Activated CD4-positive, alpha-beta T cell treated with anti-CD3 and anti-CD28 coated beads, Interleukin-2, amount 10 ng/mL, durations not matched to agents 24 days and 14 days (primary cell): Measurements from ENCODE around the gene ATP6V1D. TPM values are rescaled to one million over a fixed set of nuclear protein-coding genes. Genes with fewer than 3 reads are reported as not detected.
A peak's percentile ranks its signal among the peaks of the same experiment; 100 is the strongest.

Experiments used
- DNase-seq: peaks from one replicate; pipeline ENCODE4 v3.0.0; 2022
- H3K27ac Mint-ChIP-seq: one replicate; pipeline ENCODE4 v1.8.0; 2022; ENCODE audit warnings: mild to moderate bottlenecking, mixed read lengths
- H3K27me3 Mint-ChIP-seq: one replicate; pipeline ENCODE4 v1.8.0; 2022; ENCODE audit warnings: mixed read lengths
- H3K36me3 Mint-ChIP-seq: one replicate; pipeline ENCODE4 v1.8.0; 2022; ENCODE audit warnings: low read depth, mild to moderate bottlenecking, mixed read lengths
- H3K4me1 Mint-ChIP-seq: one replicate; pipeline ENCODE4 v1.8.0; 2021; ENCODE audit warnings: mixed read lengths
- H3K4me3 Mint-ChIP-seq: one replicate; pipeline ENCODE4 v1.8.0; 2022; ENCODE audit warnings: mild to moderate bottlenecking, moderate library complexity, mixed read lengths
- H3K9me3 Mint-ChIP-seq: one replicate; pipeline ENCODE4 v1.8.0; 2021; ENCODE audit warnings: mixed read lengths
- intact Hi-C: fragments of 100-400 bp; cut with micrococcal nuclease; formaldehyde crosslinking; loops from one replicate; pipeline ENCODE4 v1.15.1; 2023
- total RNA-seq: library from RNA; stranded (reverse); gene quantifications from 2 replicates; pipeline ENCODE4 v1.2.3, GENCODE V29; 2022

ATP6V1D gene
- total RNA-seq, 1 donor from 2014 or later = 30.1 TPM

- intact Hi-C loops = no loop called here
- no peak overlapping the region for H3K27ac Mint-ChIP-seq
- no peaks in the 10 kb centered on the region for H3K4me1 Mint-ChIP-seq
- H3K4me3 Mint-ChIP-seq = no peak overlapping the region
- DNase-seq = no peak
- no peaks in the 10 kb centered on the region for H3K27me3 Mint-ChIP-seq
- no peaks in the 10 kb centered on the region for H3K9me3 Mint-ChIP-seq
- peaks cover 26% of the 10 kb centered on the region for H3K36me3 Mint-ChIP-seq
These were observed 29.7 kb upstream of the ATP6V1D start for GRCh38 chr14:67389275-67389674.

GRCh38 chr14:67387195-67387594 is 27.6 kb upstream of the ATP6V1D start:
- H3K27me3 Mint-ChIP-seq = no peaks in the 10 kb centered on the region
- intact Hi-C loops = no loop called here

GRCh38 chr14:67385618-67386017 is 26.0 kb upstream of the ATP6V1D start:
- Mint-ChIP-seq H3K4me1 (peaks cover 2% of the 10 kb centered on the region), H3K4me3 (no peak overlapping the region), H3K27me3 (no peaks in the 10 kb centered on the region), H3K27ac (no peak overlapping the region), H3K36me3 (peaks cover 52% of the 10 kb centered on the region), H3K9me3 (no peaks in the 10 kb centered on the region)
- intact Hi-C loops = no loop called here
- DNase-seq = no peak

More at GRCh38 chr14:67387195-67387594, 27.6 kb upstream of the ATP6V1D start:
- Mint-ChIP-seq H3K4me1 (no peaks in the 10 kb centered on the region), H3K27ac (no peak overlapping the region), H3K9me3 (no peaks in the 10 kb centered on the region), H3K36me3 (peaks cover 40% of the 10 kb centered on the region), H3K4me3 (no peak overlapping the region)
- DNase-seq = no peak

GRCh38 chr14:67385120-67385519 is 25.5 kb upstream of the ATP6V1D start:
- intact Hi-C loops = no loop called here

GRCh38 chr14:67377916-67378315 is 18.3 kb upstream of the ATP6V1D start:
- intact Hi-C loops = no loop called here
- no peak for DNase-seq
- Mint-ChIP-seq H3K27me3 (no peaks in the 10 kb centered on the region), H3K4me3 (no peak overlapping the region), H3K9me3 (no peaks in the 10 kb centered on the region), H3K4me1 (peaks cover 11% of the 10 kb centered on the region), H3K27ac (no peak overlapping the region), H3K36me3 (peaks cover 78% of the 10 kb centered on the region)

More at GRCh38 chr14:67385120-67385519, 25.5 kb upstream of the ATP6V1D start:
- H3K27me3 Mint-ChIP-seq = no peaks in the 10 kb centered on the region
- H3K9me3 Mint-ChIP-seq = no peaks in the 10 kb centered on the region
- H3K27ac Mint-ChIP-seq = no peak overlapping the region
- DNase-seq = no peak
- H3K36me3 Mint-ChIP-seq = peaks cover 55% of the 10 kb centered on the region
- H3K4me1 Mint-ChIP-seq = peaks cover 2% of the 10 kb centered on the region
- H3K4me3 Mint-ChIP-seq = no peak overlapping the region

- H3K36me3 Mint-ChIP-seq = peaks cover 73% of the 10 kb centered on the region
- DNase-seq = no peak
- no peaks in the 10 kb centered on the region for H3K27me3 Mint-ChIP-seq
- H3K9me3 Mint-ChIP-seq = no peaks in the 10 kb centered on the region
- intact Hi-C loops = loop anchor here (1.0 kb wide), 1 partner anchor 13 kb away; the partner anchor contains the start of gene EIF2S1
- peaks cover 17% of the 10 kb centered on the region for H3K4me1 Mint-ChIP-seq
- peak overlapping the region; percentile 85 for H3K27ac Mint-ChIP-seq
- no peak overlapping the region for H3K4me3 Mint-ChIP-seq
These were observed 13.7 kb upstream of the ATP6V1D start for GRCh38 chr14:67373347-67373746.

GRCh38 chr14:67372833-67373232 is 13.2 kb upstream of the ATP6V1D start:
- Mint-ChIP-seq H3K4me1 (peaks cover 20% of the 10 kb centered on the region), H3K27ac (peak overlapping the region; percentile 22), H3K27me3 (no peaks in the 10 kb centered on the region), H3K4me3 (no peak overlapping the region), H3K9me3 (no peaks in the 10 kb centered on the region), H3K36me3 (peaks cover 74% of the 10 kb centered on the region)
- intact Hi-C loops = loop anchor here (1.0 kb wide), 1 partner anchor 13 kb away; the partner anchor contains the start of gene EIF2S1
- DNase-seq = no peak

- intact Hi-C loops = no loop called here
- no peak overlapping the region for H3K27ac Mint-ChIP-seq
These were observed 11.9 kb upstream of the ATP6V1D start for GRCh38 chr14:67371247-67372148.

GRCh38 chr14:67370830-67371229 is 11.2 kb upstream of the ATP6V1D start:
- intact Hi-C loops = no loop called here
- no peak for DNase-seq
- Mint-ChIP-seq H3K27me3 (no peaks in the 10 kb centered on the region), H3K9me3 (no peaks in the 10 kb centered on the region), H3K27ac (peak overlapping the region; percentile 16), H3K4me3 (peak overlapping the region; percentile 20), H3K36me3 (peaks cover 71% of the 10 kb centered on the region), H3K4me1 (peaks cover 26% of the 10 kb centered on the region)

More at GRCh38 chr14:67371247-67372148, 11.9 kb upstream of the ATP6V1D start:
- no peaks in the 10 kb centered on the region for H3K9me3 Mint-ChIP-seq
- peaks cover 24% of the 10 kb centered on the region for H3K4me1 Mint-ChIP-seq
- H3K4me3 Mint-ChIP-seq = no peak overlapping the region
- DNase-seq = no peak
- H3K27me3 Mint-ChIP-seq = no peaks in the 10 kb centered on the region
- peaks cover 72% of the 10 kb centered on the region for H3K36me3 Mint-ChIP-seq

GRCh38 chr14:67365476-67365875 is 5.9 kb upstream of the ATP6V1D start:
- DNase-seq = no peak
- Mint-ChIP-seq H3K27ac (no peak overlapping the region), H3K9me3 (no peaks in the 10 kb centered on the region), H3K4me3 (no peak overlapping the region), H3K27me3 (no peaks in the 10 kb centered on the region), H3K36me3 (peaks cover 61% of the 10 kb centered on the region), H3K4me1 (peaks cover 35% of the 10 kb centered on the region)
- intact Hi-C loops = loop anchor here (10.0 kb wide), 1 partner anchor 1789 kb away; the partner anchor contains the start of gene DCAF5

- H3K4me3 Mint-ChIP-seq = peak overlapping the region; percentile 94
- peaks cover 33% of the 10 kb centered on the region for H3K36me3 Mint-ChIP-seq
- DNase-seq = no peak
- H3K27me3 Mint-ChIP-seq = peaks cover 4% of the 10 kb centered on the region
- intact Hi-C loops = loop anchor here (1.0 to 10.0 kb wide), 3 partner anchors 13 to 1794 kb away; partner anchors contain the start of genes DCAF5 and RDH11
- H3K4me1 Mint-ChIP-seq = peaks cover 47% of the 10 kb centered on the region
- H3K9me3 Mint-ChIP-seq = no peaks in the 10 kb centered on the region
- H3K27ac Mint-ChIP-seq = peak overlapping the region; percentile 99
These were observed 1.0 kb upstream of the ATP6V1D start for GRCh38 chr14:67360470-67361206.

GRCh38 chr14:67358924-67359774 is 455 bp downstream of the ATP6V1D start:
- H3K36me3 Mint-ChIP-seq = peaks cover 22% of the 10 kb centered on the region
- DNase-seq = peak; percentile 61
- H3K4me1 Mint-ChIP-seq = peaks cover 40% of the 10 kb centered on the region
- no peaks in the 10 kb centered on the region for H3K9me3 Mint-ChIP-seq
- H3K27me3 Mint-ChIP-seq = peaks cover 4% of the 10 kb centered on the region
- H3K4me3 Mint-ChIP-seq = peak overlapping the region; percentile 94
- H3K27ac Mint-ChIP-seq = peak overlapping the region; percentile 99
- intact Hi-C loops = loop anchor here (1.0 to 5.0 kb wide), 3 partner anchors 118 to 851 kb away; partner anchors contain the start of genes GPHN and PALS1

- no peak for DNase-seq
- Mint-ChIP-seq H3K9me3 (no peaks in the 10 kb centered on the region), H3K27me3 (peaks cover 4% of the 10 kb centered on the region), H3K27ac (no peak overlapping the region), H3K4me3 (peak overlapping the region; percentile 94), H3K4me1 (peaks cover 33% of the 10 kb centered on the region), H3K36me3 (peaks cover 16% of the 10 kb centered on the region)
- intact Hi-C loops = loop anchor here (5.0 kb wide), 1 partner anchor 191 kb away; no protein-coding TSS in a partner anchor
These were observed 1.6 kb downstream of the ATP6V1D start for GRCh38 chr14:67357969-67358354.
